SK-N-MC (cell line): ENCODE results near the gene IQCM.
A peak's percentile ranks its signal among the peaks of the same experiment; 100 is the strongest.

ENCODE experiments used
- DNase-seq: peaks from one replicate; pipeline ENCODE4 v3.0.0-alpha.2; 2011; ENCODE audit warnings: low read depth, low spot score
- H3K27ac ChIP-seq: fragments of 200-600 bp; sonication (generic); 2 replicates; pipeline ENCODE4 v1.5.1; 2016; ENCODE audit warnings: mixed run types
- H3K36me3 ChIP-seq: fragments of 200-600 bp; sonication (generic); 2 replicates; pipeline ENCODE4 v1.6.1; 2017; ENCODE audit warnings: antibody characterized with exemption, low read length, mixed read lengths; ENCODE audit not compliant: insufficient read depth
- H3K4me3 ChIP-seq: fragments of 200-600 bp; sonication (generic); 2 replicates; pipeline ENCODE4 v1.5.1; 2016
- H3K9ac ChIP-seq: fragments of 200-600 bp; sonication (generic); 2 replicates; pipeline ENCODE4 v1.8.0; 2017; ENCODE audit warnings: mixed run types, mixed read lengths; ENCODE audit not compliant: insufficient read length
- H3K9me3 ChIP-seq: fragments of 200-600 bp; sonication (generic); 2 replicates; pipeline ENCODE4 v1.6.1; 2017; ENCODE audit warnings: low read depth, mild to moderate bottlenecking, antibody characterized with exemption, low read length, moderate library complexity, mixed read lengths
- EZH2 ChIP-seq: fragments of 200-600 bp; sonication (generic); IDR thresholded peaks from one replicate; pipeline ENCODE4 v1.6.1; 2017; ENCODE audit warnings: antibody characterized with exemption
- FOXP2 ChIP-seq: optimal IDR thresholded peaks from 2 replicates; pipeline ENCODE3; 2011; ENCODE audit warnings: mild to moderate bottlenecking, moderate library complexity; ENCODE audit not compliant: insufficient read depth; ENCODE audit errors: extremely low read length, control extremely low read depth
- POLR2AphosphoS5 ChIP-seq: IDR thresholded peaks from 2 replicates; pipeline ENCODE4 v1.6.1; 2012; ENCODE audit warnings: mild to moderate bottlenecking, low read depth, low read length, borderline replicate concordance

Gene IQCM

GRCh38 chr4:149409146-149409545 lies 406.5 kb downstream of the IQCM start:
- H3K9me3 ChIP-seq = no peaks in the 10 kb centered on the region
- no peak overlapping the region for H3K27ac ChIP-seq
- no peak overlapping the region for H3K9ac ChIP-seq
- TF ChIP-seq POLR2AphosphoS5 = no peak
- no peak for TF ChIP-seq EZH2
- no peak for TF ChIP-seq FOXP2
- DNase-seq = no peak
- no peak overlapping the region for H3K4me3 ChIP-seq
- no peaks in the 10 kb centered on the region for H3K36me3 ChIP-seq

GRCh38 chr4:149404143-149404542 lies 411.5 kb downstream of the IQCM start:
- no peaks in the 10 kb centered on the region for H3K9me3 ChIP-seq
- no peaks in the 10 kb centered on the region for H3K36me3 ChIP-seq
- H3K9ac ChIP-seq = no peak overlapping the region
- TF ChIP-seq EZH2 (no peak), FOXP2 (no peak), POLR2AphosphoS5 (no peak)
- H3K27ac ChIP-seq = no peak overlapping the region
- no peak overlapping the region for H3K4me3 ChIP-seq
- no peak for DNase-seq

GRCh38 chr4:149403081-149403480 lies 412.6 kb downstream of the IQCM start:
- Histone ChIP-seq H3K4me3 (no peak overlapping the region), H3K9ac (no peak overlapping the region), H3K9me3 (no peaks in the 10 kb centered on the region), H3K36me3 (no peaks in the 10 kb centered on the region), H3K27ac (no peak overlapping the region)
- TF ChIP-seq POLR2AphosphoS5 = no peak
- no peak for TF ChIP-seq FOXP2
- TF ChIP-seq EZH2 = no peak
- no peak for DNase-seq

GRCh38 chr4:149398993-149399392 lies 416.6 kb downstream of the IQCM start:
- no peaks in the 10 kb centered on the region for H3K9me3 ChIP-seq
- H3K4me3 ChIP-seq = no peak overlapping the region
- TF ChIP-seq POLR2AphosphoS5 (no peak), FOXP2 (no peak), EZH2 (no peak)
- no peak overlapping the region for H3K27ac ChIP-seq
- no peaks in the 10 kb centered on the region for H3K36me3 ChIP-seq
- DNase-seq = no peak
- no peak overlapping the region for H3K9ac ChIP-seq

- Histone ChIP-seq H3K4me3 (no peak overlapping the region), H3K27ac (no peak overlapping the region), H3K9ac (no peak overlapping the region), H3K9me3 (no peaks in the 10 kb centered on the region), H3K36me3 (no peaks in the 10 kb centered on the region)
- TF ChIP-seq POLR2AphosphoS5 = no peak
- TF ChIP-seq FOXP2 = peak; percentile 61
- DNase-seq = peak; percentile 73
Measured at GRCh38 chr4:149370785-149371420, 444.7 kb downstream of the IQCM start.

GRCh38 chr4:149370002-149370401 lies 445.6 kb downstream of the IQCM start:
- no peak overlapping the region for H3K27ac ChIP-seq
- no peak overlapping the region for H3K9ac ChIP-seq
- no peaks in the 10 kb centered on the region for H3K36me3 ChIP-seq
- TF ChIP-seq POLR2AphosphoS5 = no peak
- no peak for TF ChIP-seq EZH2
- H3K4me3 ChIP-seq = no peak overlapping the region
- DNase-seq = no peak
- no peaks in the 10 kb centered on the region for H3K9me3 ChIP-seq

GRCh38 chr4:149353241-149353640 lies 462.4 kb downstream of the IQCM start:
- Histone ChIP-seq H3K27ac (no peak overlapping the region), H3K9me3 (peaks cover 8% of the 10 kb centered on the region; the same call in 1 of the 2 replicates), H3K36me3 (no peaks in the 10 kb centered on the region), H3K9ac (no peak overlapping the region), H3K4me3 (no peak overlapping the region)
- TF ChIP-seq FOXP2 (no peak), EZH2 (no peak), POLR2AphosphoS5 (no peak)
- no peak for DNase-seq

- Histone ChIP-seq H3K36me3 (no peaks in the 10 kb centered on the region), H3K9me3 (peaks cover 8% of the 10 kb centered on the region; the same call in 1 of the 2 replicates), H3K27ac (peak overlapping the region; percentile 23), H3K4me3 (no peak overlapping the region), H3K9ac (no peak overlapping the region)
- TF ChIP-seq EZH2 = no peak
- no peak for TF ChIP-seq POLR2AphosphoS5
- TF ChIP-seq FOXP2 = no peak
- no peak for DNase-seq
Measured at GRCh38 chr4:149349541-149349940, 466.1 kb downstream of the IQCM start.

- Histone ChIP-seq H3K36me3 (0 out of 2 replicates have a peak, but pooled peaks cover 8% of the 10 kb centered on the region), H3K4me3 (peak overlapping the region; percentile 64), H3K9me3 (no peaks in the 10 kb centered on the region; the same call in 1 of the 2 replicates), H3K9ac (peak overlapping the region; percentile 80), H3K27ac (peak overlapping the region; percentile 100)
- peak; percentile 49; the same call in 1 of the 2 replicates for TF ChIP-seq POLR2AphosphoS5
- peak; percentile 94 for TF ChIP-seq FOXP2
- TF ChIP-seq EZH2 = no peak
- DNase-seq = peak; percentile 96
Measured at GRCh38 chr4:149347139-149347538, 468.5 kb downstream of the IQCM start.
